Lower leg skin (tissue), 4 donors: Measurements from ENCODE around the gene SCN3A. TPM values are rescaled to one million over a fixed set of nuclear protein-coding genes. Genes with fewer than 3 reads are reported as not detected.

Experiments
- DNase-seq, 2 donors: peaks; one replicate each; pipeline ENCODE4 v3.0.0-alpha.2; 2019; ENCODE audit warnings: low spot score in 2 of 2
- H3K4me3 ChIP-seq: fragments of 200-600 bp; sonication (generic); 2 replicates; pipeline ENCODE4 v1.5.1; 2017; ENCODE audit warnings: mild to moderate bottlenecking, low read depth; ENCODE audit not compliant: poor library complexity, severe bottlenecking
- CTCF ChIP-seq, 3 donors: fragments of 450-650 bp; IDR thresholded peaks; one replicate each; pipeline ENCODE4 v1.5.1; 2016; ENCODE audit warnings: antibody characterized with exemption in 3 of 3, mild to moderate bottlenecking in 3 of 3, moderate library complexity in 2 of 3
- POLR2A ChIP-seq, 2 donors: fragments of 450-650 bp; IDR thresholded peaks; one replicate each; pipeline ENCODE4 v1.6.1; 2016 to 2017; ENCODE audit warnings: antibody characterized with exemption in 2 of 2, mild to moderate bottlenecking in 1 of 2, moderate library complexity in 1 of 2
- WGBS, 2 donors: methylation state at CpG; one replicate each; pipeline ENCODE4 v1.1.5; 2018; 5-methylcytosine and 5-hydroxymethylcytosine counted together
- intact Hi-C: fragments of 100-400 bp; cut with DNase I; formaldehyde crosslinking; loops from one replicate; pipeline ENCODE4 v1.15.0; 2023; ENCODE audit warnings: low total_unique reads
- total RNA-seq, 4 donors: library from RNA; depleted of rRNA; stranded (reverse); fragments of >200 nt; gene quantifications; one replicate each; pipeline ENCODE4 v1.1.0, GENCODE V29; 2016

The SCN3A gene
- total RNA-seq, 4 donors from 2014 or later, result 0.11 to 0.78 (median 0.26) TPM

GRCh38 chr2:165147186-165148045, 56.4 kb downstream of the SCN3A start:
- no peak overlapping the region for H3K4me3 ChIP-seq
- no peak for DNase-seq
- 18 to 22% methylated on average over 4 of the region's 4 CpGs for WGBS, 2 donors
- TF ChIP-seq CTCF (IDR thresholded peaks at IDR 0.05), result no peak
- no peak for TF ChIP-seq POLR2A (IDR thresholded peaks at IDR 0.05)
- intact Hi-C loops, result no loop called here

- WGBS, 2 donors, result 83 to 94% methylated on average over 1 of the region's 1 CpG
- no peak overlapping the region for H3K4me3 ChIP-seq
- no peak for TF ChIP-seq POLR2A (IDR thresholded peaks at IDR 0.05)
- intact Hi-C loops, result no loop called here
- DNase-seq, result no peak
Observed at GRCh38 chr2:165144315-165144714, 59.5 kb downstream of the SCN3A start.

GRCh38 chr2:165141601-165142354, 62.1 kb downstream of the SCN3A start:
- 73 to 90% methylated on average over 1 of the region's 1 CpG for WGBS, 2 donors
- no peak overlapping the region for H3K4me3 ChIP-seq
- TF ChIP-seq POLR2A (IDR thresholded peaks at IDR 0.05), result no peak
- TF ChIP-seq CTCF (IDR thresholded peaks at IDR 0.05), result no peak
- intact Hi-C loops, result no loop called here
- DNase-seq, result no peak

- 75 to 76% methylated on average over 3 of the region's 3 CpGs for WGBS, 2 donors
- DNase-seq, result no peak
- TF ChIP-seq POLR2A (IDR thresholded peaks at IDR 0.05) (no peak), CTCF (IDR thresholded peaks at IDR 0.05) (no peak)
- intact Hi-C loops, result no loop called here
- H3K4me3 ChIP-seq, result no peak overlapping the region
Observed at GRCh38 chr2:165126244-165126643, 77.6 kb downstream of the SCN3A start.

GRCh38 chr2:165122521-165122920, 81.3 kb downstream of the SCN3A start:
- WGBS, 2 donors, result 27 to 45% methylated on average over 4 of the region's 4 CpGs
- intact Hi-C loops, result no loop called here
- no peak overlapping the region for H3K4me3 ChIP-seq
- TF ChIP-seq POLR2A (IDR thresholded peaks at IDR 0.05), result no peak
- TF ChIP-seq CTCF (IDR thresholded peaks at IDR 0.05), result no peak
- DNase-seq, result no peak

- no peak overlapping the region for H3K4me3 ChIP-seq
- WGBS, 2 donors, result 82% methylated on average over 7 of the region's 7 CpGs
- TF ChIP-seq CTCF (IDR thresholded peaks at IDR 0.05) (no peak), POLR2A (IDR thresholded peaks at IDR 0.05) (no peak)
- intact Hi-C loops, result no loop called here
- no peak for DNase-seq
Observed at GRCh38 chr2:165120740-165121467, 82.9 kb downstream of the SCN3A start.
